ENCODE measurements around the gene LAD1. TPM values are rescaled to one million over a fixed set of nuclear protein-coding genes. Genes with fewer than 3 reads are reported as not detected.

Gene LAD1
- total RNA-seq, 1 donor from 2014 or later = not detected

GRCh38 chr1:201379733-201380242 is 19.3 kb downstream of the LAD1 start:
- intact Hi-C loops (cut with micrococcal nuclease) = no loop called here
- Mint-ChIP-seq H3K36me3 (ENCODE audit: low read depth) (no peaks in the 10 kb centered on the region), H3K27ac (no peak overlapping the region), H3K27me3 (ENCODE audit: low read depth) (no peaks in the 10 kb centered on the region), H3K4me1 (ENCODE audit: low read depth) (no peaks in the 10 kb centered on the region), H3K4me3 (ENCODE audit: low read depth) (no peak overlapping the region), H3K9me3 (no peaks in the 10 kb centered on the region)
- DNase-seq (ENCODE audit: low spot score) = no peak

- Mint-ChIP-seq H3K36me3 (ENCODE audit: low read depth) (no peaks in the 10 kb centered on the region), H3K27ac (no peak overlapping the region)
- intact Hi-C loops (cut with micrococcal nuclease) = no loop called here
These were observed 20.3 kb downstream of the LAD1 start for GRCh38 chr1:201378804-201379203.

DNA sequence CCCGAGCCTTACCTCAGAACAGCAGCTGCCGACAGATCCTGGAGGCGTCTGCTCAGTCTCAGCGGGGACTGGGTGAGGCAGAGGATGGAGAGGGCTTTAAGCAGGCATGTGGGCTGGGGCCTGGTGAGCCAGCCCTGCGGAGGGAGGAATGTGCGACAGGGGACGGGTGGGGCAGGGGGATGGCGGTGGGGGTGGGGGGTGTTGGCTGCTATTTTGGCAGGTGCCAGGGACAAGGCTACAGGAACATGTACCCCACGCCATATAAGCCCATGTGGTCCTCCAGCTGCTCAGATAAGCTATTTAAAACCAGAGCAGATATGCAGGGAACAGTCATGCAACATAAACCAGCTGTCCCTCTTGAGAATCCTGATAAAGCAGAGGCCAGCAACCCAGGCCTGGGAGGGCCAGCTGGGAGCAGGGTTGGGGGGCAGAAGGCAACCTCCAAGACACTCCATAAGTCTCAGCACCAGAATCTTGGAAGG is 21.5 kb downstream of the LAD1 start, which contains the start of gene TNNT2:
Gene TNNT2 (minus strand): TSS at position 70 of the 482 bp plus-strand sequence. CDS start 4,426 bp downstream, outside the sequence.
- no peak within 1 kb of the TSS for H3K4me3 Mint-ChIP-seq (ENCODE audit: low read depth)
- no peaks in the 10 kb centered on the region for H3K36me3 Mint-ChIP-seq (ENCODE audit: low read depth)
- H3K27ac Mint-ChIP-seq = no peak within 1 kb of the TSS
- H3K9me3 Mint-ChIP-seq = no peaks in the 10 kb centered on the region
- no peaks in the 10 kb centered on the region for H3K4me1 Mint-ChIP-seq (ENCODE audit: low read depth)
- intact Hi-C loops (cut with micrococcal nuclease) = no loop called here
- H3K27me3 Mint-ChIP-seq (ENCODE audit: low read depth) = peaks cover 5% of the 10 kb centered on the region
- no peak for DNase-seq (ENCODE audit: low spot score)

More at GRCh38 chr1:201378804-201379203, 20.3 kb downstream of the LAD1 start:
- Mint-ChIP-seq H3K4me3 (ENCODE audit: low read depth) (no peak overlapping the region), H3K9me3 (no peaks in the 10 kb centered on the region), H3K27me3 (ENCODE audit: low read depth) (peaks cover 2% of the 10 kb centered on the region), H3K4me1 (ENCODE audit: low read depth) (no peaks in the 10 kb centered on the region)
- DNase-seq (ENCODE audit: low spot score) = no peak

- peaks cover 5% of the 10 kb centered on the region for H3K27me3 Mint-ChIP-seq (ENCODE audit: low read depth)
- no peaks in the 10 kb centered on the region for H3K9me3 Mint-ChIP-seq
- H3K4me3 Mint-ChIP-seq (ENCODE audit: low read depth) = no peak overlapping the region
- no peak for DNase-seq (ENCODE audit: low spot score)
- H3K36me3 Mint-ChIP-seq (ENCODE audit: low read depth) = no peaks in the 10 kb centered on the region
- H3K27ac Mint-ChIP-seq = no peak overlapping the region
- no peaks in the 10 kb centered on the region for H3K4me1 Mint-ChIP-seq (ENCODE audit: low read depth)
- intact Hi-C loops (cut with micrococcal nuclease) = no loop called here
These were observed 22.4 kb downstream of the LAD1 start for GRCh38 chr1:201376464-201377374.

- Mint-ChIP-seq H3K27me3 (ENCODE audit: low read depth) (peaks cover 5% of the 10 kb centered on the region), H3K27ac (no peak overlapping the region), H3K4me3 (ENCODE audit: low read depth) (no peak overlapping the region), H3K4me1 (ENCODE audit: low read depth) (no peaks in the 10 kb centered on the region), H3K9me3 (no peaks in the 10 kb centered on the region), H3K36me3 (ENCODE audit: low read depth) (no peaks in the 10 kb centered on the region)
- intact Hi-C loops (cut with micrococcal nuclease) = no loop called here
- DNase-seq (ENCODE audit: low spot score) = no peak
These were observed 23.0 kb downstream of the LAD1 start for GRCh38 chr1:201376107-201376463.

GRCh38 chr1:201375169-201375568 is 24.0 kb downstream of the LAD1 start:
- H3K36me3 Mint-ChIP-seq (ENCODE audit: low read depth) = no peaks in the 10 kb centered on the region
- no peak for DNase-seq (ENCODE audit: low spot score)
- H3K9me3 Mint-ChIP-seq = no peaks in the 10 kb centered on the region
- intact Hi-C loops (cut with micrococcal nuclease) = no loop called here
- H3K4me1 Mint-ChIP-seq (ENCODE audit: low read depth) = no peaks in the 10 kb centered on the region
- no peak overlapping the region for H3K4me3 Mint-ChIP-seq (ENCODE audit: low read depth)
- H3K27ac Mint-ChIP-seq = no peak overlapping the region
- peaks cover 5% of the 10 kb centered on the region for H3K27me3 Mint-ChIP-seq (ENCODE audit: low read depth)

DNA sequence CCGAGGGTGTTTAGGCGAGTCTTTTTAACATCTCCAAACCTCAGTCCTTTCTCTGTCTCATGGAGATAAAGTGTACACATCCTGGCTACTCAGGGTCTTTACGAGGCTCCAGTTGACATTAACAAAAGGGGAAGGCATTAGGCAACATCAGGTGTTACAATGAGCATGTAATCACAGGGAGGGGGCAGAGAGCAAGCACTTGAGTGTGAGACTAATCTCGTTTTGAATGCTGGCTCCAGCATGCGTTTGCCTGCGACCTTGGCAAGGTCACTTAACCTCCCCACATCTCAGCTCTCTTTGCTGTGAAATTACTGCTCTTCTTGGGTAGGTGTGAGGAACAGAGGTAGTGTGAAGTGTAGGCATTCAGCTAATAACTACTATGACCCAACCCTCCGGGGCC is 24.8 kb downstream of the LAD1 start:
- intact Hi-C loops (cut with micrococcal nuclease) = no loop called here
- no peaks in the 10 kb centered on the region for H3K4me1 Mint-ChIP-seq (ENCODE audit: low read depth)
- no peaks in the 10 kb centered on the region for H3K36me3 Mint-ChIP-seq (ENCODE audit: low read depth)
- no peak for DNase-seq (ENCODE audit: low spot score)
- no peak overlapping the region for H3K4me3 Mint-ChIP-seq (ENCODE audit: low read depth)
- no peak overlapping the region for H3K27ac Mint-ChIP-seq
- H3K9me3 Mint-ChIP-seq = no peaks in the 10 kb centered on the region
- peaks cover 5% of the 10 kb centered on the region for H3K27me3 Mint-ChIP-seq (ENCODE audit: low read depth)

- no peaks in the 10 kb centered on the region for H3K4me1 Mint-ChIP-seq (ENCODE audit: low read depth)
- intact Hi-C loops (cut with micrococcal nuclease) = no loop called here
These were observed 27.3 kb downstream of the LAD1 start for GRCh38 chr1:201371792-201372191.

DNA sequence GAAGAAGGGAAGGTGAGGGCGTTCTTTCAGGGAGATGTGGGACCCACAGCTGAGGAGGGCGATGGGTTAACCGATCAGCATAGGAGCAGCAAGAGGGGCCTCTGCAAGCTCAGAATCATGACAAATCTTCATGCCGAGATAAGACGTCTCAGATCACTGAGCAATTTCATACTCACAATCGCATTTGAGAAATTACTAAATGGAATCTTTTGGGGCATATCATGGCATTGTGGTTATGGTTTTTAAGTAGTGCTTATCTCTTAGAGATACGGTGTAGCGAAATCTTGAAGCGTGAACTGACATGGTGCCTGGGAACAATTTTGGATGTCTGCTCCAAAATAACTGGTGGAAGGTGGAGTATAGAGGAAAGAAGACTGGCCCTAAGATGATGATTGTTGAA is 27.8 kb downstream of the LAD1 start:
- no peaks in the 10 kb centered on the region for H3K9me3 Mint-ChIP-seq

More at GRCh38 chr1:201371792-201372191, 27.3 kb downstream of the LAD1 start:
- no peak for DNase-seq (ENCODE audit: low spot score)
- Mint-ChIP-seq H3K27me3 (ENCODE audit: low read depth) (peaks cover 5% of the 10 kb centered on the region), H3K36me3 (ENCODE audit: low read depth) (no peaks in the 10 kb centered on the region), H3K27ac (no peak overlapping the region), H3K9me3 (no peaks in the 10 kb centered on the region), H3K4me3 (ENCODE audit: low read depth) (no peak overlapping the region)

GRCh38 chr1:201370500-201370899 is 28.6 kb downstream of the LAD1 start:
- Mint-ChIP-seq H3K9me3 (no peaks in the 10 kb centered on the region), H3K27ac (no peak overlapping the region), H3K4me1 (ENCODE audit: low read depth) (no peaks in the 10 kb centered on the region), H3K4me3 (ENCODE audit: low read depth) (no peak overlapping the region), H3K27me3 (ENCODE audit: low read depth) (peaks cover 5% of the 10 kb centered on the region), H3K36me3 (ENCODE audit: low read depth) (no peaks in the 10 kb centered on the region)
- DNase-seq (ENCODE audit: low spot score) = no peak
- intact Hi-C loops (cut with micrococcal nuclease) = no loop called here

More for the DNA sequence above, 27.8 kb downstream of the LAD1 start:
- no peaks in the 10 kb centered on the region for H3K36me3 Mint-ChIP-seq (ENCODE audit: low read depth)
- H3K27ac Mint-ChIP-seq = no peak overlapping the region
- H3K4me1 Mint-ChIP-seq (ENCODE audit: low read depth) = no peaks in the 10 kb centered on the region
- DNase-seq (ENCODE audit: low spot score) = no peak
- H3K27me3 Mint-ChIP-seq (ENCODE audit: low read depth) = peaks cover 5% of the 10 kb centered on the region
- no peak overlapping the region for H3K4me3 Mint-ChIP-seq (ENCODE audit: low read depth)
- intact Hi-C loops (cut with micrococcal nuclease) = no loop called here

GRCh38 chr1:201369209-201369608 is 29.9 kb downstream of the LAD1 start:
- DNase-seq (ENCODE audit: low spot score) = no peak
- Mint-ChIP-seq H3K27me3 (ENCODE audit: low read depth) (peaks cover 4% of the 10 kb centered on the region), H3K4me3 (ENCODE audit: low read depth) (no peak overlapping the region), H3K4me1 (ENCODE audit: low read depth) (no peaks in the 10 kb centered on the region), H3K36me3 (ENCODE audit: low read depth) (no peaks in the 10 kb centered on the region), H3K9me3 (no peaks in the 10 kb centered on the region), H3K27ac (no peak overlapping the region)
- intact Hi-C loops (cut with micrococcal nuclease) = no loop called here

GRCh38 chr1:201366696-201367095 is 32.4 kb downstream of the LAD1 start:
- no peak overlapping the region for H3K4me3 Mint-ChIP-seq (ENCODE audit: low read depth)
- H3K27me3 Mint-ChIP-seq (ENCODE audit: low read depth) = peaks cover 4% of the 10 kb centered on the region
- H3K9me3 Mint-ChIP-seq = no peaks in the 10 kb centered on the region
- no peaks in the 10 kb centered on the region for H3K4me1 Mint-ChIP-seq (ENCODE audit: low read depth)
- DNase-seq (ENCODE audit: low spot score) = no peak
- no peaks in the 10 kb centered on the region for H3K36me3 Mint-ChIP-seq (ENCODE audit: low read depth)
- intact Hi-C loops (cut with micrococcal nuclease) = no loop called here
- H3K27ac Mint-ChIP-seq = no peak overlapping the region

- no peak overlapping the region for H3K27ac Mint-ChIP-seq
- DNase-seq (ENCODE audit: low spot score) = no peak
- no peaks in the 10 kb centered on the region for H3K4me1 Mint-ChIP-seq (ENCODE audit: low read depth)
- no peaks in the 10 kb centered on the region for H3K9me3 Mint-ChIP-seq
- peaks cover 5% of the 10 kb centered on the region for H3K27me3 Mint-ChIP-seq (ENCODE audit: low read depth)
- no peak overlapping the region for H3K4me3 Mint-ChIP-seq (ENCODE audit: low read depth)
- intact Hi-C loops (cut with micrococcal nuclease) = no loop called here
- H3K36me3 Mint-ChIP-seq (ENCODE audit: low read depth) = no peaks in the 10 kb centered on the region
These were observed 33.9 kb downstream of the LAD1 start for GRCh38 chr1:201365251-201365650.

Data from activated T-helper 2 cell treated with anti-CD3 and anti-CD28 coated beads, Interferon-gamma antibody, Interleukin-2, Interleukin-4, amounts not matched to agents 10 μg/mL and 5 μg/mL and 100 μg/mL, durations not matched to agents 14 hours and 24 hours and 36 hours (primary cell).